Smooth muscle cell (in vitro differentiated cells): ENCODE measurements around the gene PCSK4. TPM values are rescaled to one million over a fixed set of nuclear protein-coding genes. Genes with fewer than 3 reads are reported as not detected.

Experiments
- DNase-seq: peaks from one replicate; lab custom pipeline; 2025; ENCODE audit not compliant: unreplicated experiment; lab: John Stamatoyannopoulos, UW
- H2AFZ ChIP-seq: fragments of 200-600 bp; sonication (generic); 2 replicates; pipeline ENCODE4 v1.6.0; 2016; ENCODE audit warnings: antibody characterized with exemption, low read depth, mild to moderate bottlenecking
- H3F3A ChIP-seq: fragments of 200-600 bp; sonication (generic); 2 replicates; pipeline ENCODE4 v1.6.0; 2017; ENCODE audit warnings: antibody characterized with exemption, low read depth
- H3K27ac ChIP-seq: fragments of 200-600 bp; sonication (generic); 2 replicates; pipeline ENCODE4 v1.5.1; 2016; ENCODE audit warnings: low read depth, mild to moderate bottlenecking
- H3K27me3 ChIP-seq: fragments of 200-600 bp; sonication (generic); 2 replicates; pipeline ENCODE4 v1.6.1; 2016; ENCODE audit warnings: low read depth, mild to moderate bottlenecking
- H3K36me3 ChIP-seq: fragments of 200-600 bp; sonication (generic); 2 replicates; pipeline ENCODE4 v1.5.1; 2016; ENCODE audit warnings: low read depth
- H3K4me1 ChIP-seq: fragments of 200-600 bp; sonication (generic); 2 replicates; pipeline ENCODE4 v1.5.1; 2016; ENCODE audit warnings: low read depth
- H3K4me2 ChIP-seq: fragments of 200-600 bp; sonication (generic); 2 replicates; pipeline ENCODE4 v1.6.0; 2016; ENCODE audit warnings: mild to moderate bottlenecking
- H3K4me3 ChIP-seq: fragments of 200-600 bp; sonication (generic); 2 replicates; pipeline ENCODE4 v1.5.1; 2016; ENCODE audit warnings: mild to moderate bottlenecking
- H3K79me2 ChIP-seq: fragments of 200-600 bp; sonication (generic); 2 replicates; pipeline ENCODE4 v1.6.0; 2016; ENCODE audit warnings: low read depth, mild to moderate bottlenecking
- H3K9ac ChIP-seq: fragments of 200-600 bp; sonication (generic); 2 replicates; pipeline ENCODE4 v1.6.0; 2016; ENCODE audit warnings: low read depth
- H3K9me3 ChIP-seq: fragments of 200-600 bp; sonication (generic); replicated peaks from 2 replicates; pipeline ENCODE4 v1.5.1; 2016; ENCODE audit warnings: low read depth
- H4K20me1 ChIP-seq: fragments of 200-600 bp; sonication (generic); 2 replicates; pipeline ENCODE4 v1.6.0; 2016; ENCODE audit warnings: low read depth
- WGBS: methylation state at CpG from one replicate; pipeline ENCODE4 v1.1.7; 2016; ENCODE audit warnings: low lambda C conversion rate; 5-methylcytosine and 5-hydroxymethylcytosine counted together
- polyA plus RNA-seq: library from polyadenylated mRNA; unstranded; fragments of >200 nt; fragmentation: Nextera tagmentation; extraction: Ambion mirVana; gene quantifications from 2 replicates; pipeline ENCODE4 v1.2.1, GENCODE V29; 2016
- total RNA-seq: library from RNA; depleted of rRNA; stranded (reverse); fragments of >200 nt; gene quantifications from 2 replicates; pipeline ENCODE4 v1.2.3, GENCODE V29; 2014
- TF ChIP-seq, protein P1 (sequence below): fragments of 200-600 bp; sonication (generic); IDR thresholded peaks from 2 replicates; pipeline ENCODE4 v1.5.1; 2017; ENCODE audit warnings: borderline replicate concordance, mild to moderate bottlenecking, antibody characterized with exemption; ENCODE audit not compliant: insufficient read depth, poor library complexity, severe bottlenecking

Gene PCSK4
- total and polyA plus RNA-seq, 2 experiments from 2014 or later: 1.7 to 8.7 TPM

DNA sequence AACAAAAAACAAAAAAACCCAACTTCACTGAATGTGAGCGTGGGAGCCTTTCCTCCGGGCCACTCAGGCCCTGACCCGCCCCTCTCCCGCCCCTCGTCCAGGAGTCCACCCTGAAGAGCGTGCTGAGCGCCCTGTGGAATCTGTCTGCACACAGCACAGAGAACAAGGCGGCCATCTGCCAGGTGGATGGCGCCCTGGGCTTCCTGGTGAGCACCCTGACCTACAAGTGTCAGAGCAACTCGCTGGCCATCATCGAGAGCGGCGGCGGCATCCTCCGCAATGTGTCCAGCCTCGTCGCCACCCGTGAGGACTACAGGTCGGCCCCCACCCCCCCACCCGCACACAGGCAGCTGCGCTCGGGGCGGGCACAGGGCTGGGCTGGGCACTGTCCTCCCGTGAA, 28.3 kb downstream of the PCSK4 start:
- Histone ChIP-seq H3K27ac (no peak overlapping the region), H3F3A (no peaks in the 10 kb centered on the region), H4K20me1 (peaks cover 80% of the 10 kb centered on the region), H3K27me3 (peaks cover 27% of the 10 kb centered on the region), H2AFZ (no peak overlapping the region), H3K4me3 (no peak overlapping the region), H3K9me3 (no peaks in the 10 kb centered on the region), H3K36me3 (no peaks in the 10 kb centered on the region), H3K79me2 (no peaks in the 10 kb centered on the region), H3K4me2 (no peak overlapping the region), H3K4me1 (peaks cover 6% of the 10 kb centered on the region), H3K9ac (no peak overlapping the region)
- no peak for DNase-seq
- TF ChIP-seq, protein P1, sequence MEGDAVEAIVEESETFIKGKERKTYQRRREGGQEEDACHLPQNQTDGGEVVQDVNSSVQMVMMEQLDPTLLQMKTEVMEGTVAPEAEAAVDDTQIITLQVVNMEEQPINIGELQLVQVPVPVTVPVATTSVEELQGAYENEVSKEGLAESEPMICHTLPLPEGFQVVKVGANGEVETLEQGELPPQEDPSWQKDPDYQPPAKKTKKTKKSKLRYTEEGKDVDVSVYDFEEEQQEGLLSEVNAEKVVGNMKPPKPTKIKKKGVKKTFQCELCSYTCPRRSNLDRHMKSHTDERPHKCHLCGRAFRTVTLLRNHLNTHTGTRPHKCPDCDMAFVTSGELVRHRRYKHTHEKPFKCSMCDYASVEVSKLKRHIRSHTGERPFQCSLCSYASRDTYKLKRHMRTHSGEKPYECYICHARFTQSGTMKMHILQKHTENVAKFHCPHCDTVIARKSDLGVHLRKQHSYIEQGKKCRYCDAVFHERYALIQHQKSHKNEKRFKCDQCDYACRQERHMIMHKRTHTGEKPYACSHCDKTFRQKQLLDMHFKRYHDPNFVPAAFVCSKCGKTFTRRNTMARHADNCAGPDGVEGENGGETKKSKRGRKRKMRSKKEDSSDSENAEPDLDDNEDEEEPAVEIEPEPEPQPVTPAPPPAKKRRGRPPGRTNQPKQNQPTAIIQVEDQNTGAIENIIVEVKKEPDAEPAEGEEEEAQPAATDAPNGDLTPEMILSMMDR: no peak
- WGBS: 93% methylated on average over 23 of the region's 24 CpGs

DNA sequence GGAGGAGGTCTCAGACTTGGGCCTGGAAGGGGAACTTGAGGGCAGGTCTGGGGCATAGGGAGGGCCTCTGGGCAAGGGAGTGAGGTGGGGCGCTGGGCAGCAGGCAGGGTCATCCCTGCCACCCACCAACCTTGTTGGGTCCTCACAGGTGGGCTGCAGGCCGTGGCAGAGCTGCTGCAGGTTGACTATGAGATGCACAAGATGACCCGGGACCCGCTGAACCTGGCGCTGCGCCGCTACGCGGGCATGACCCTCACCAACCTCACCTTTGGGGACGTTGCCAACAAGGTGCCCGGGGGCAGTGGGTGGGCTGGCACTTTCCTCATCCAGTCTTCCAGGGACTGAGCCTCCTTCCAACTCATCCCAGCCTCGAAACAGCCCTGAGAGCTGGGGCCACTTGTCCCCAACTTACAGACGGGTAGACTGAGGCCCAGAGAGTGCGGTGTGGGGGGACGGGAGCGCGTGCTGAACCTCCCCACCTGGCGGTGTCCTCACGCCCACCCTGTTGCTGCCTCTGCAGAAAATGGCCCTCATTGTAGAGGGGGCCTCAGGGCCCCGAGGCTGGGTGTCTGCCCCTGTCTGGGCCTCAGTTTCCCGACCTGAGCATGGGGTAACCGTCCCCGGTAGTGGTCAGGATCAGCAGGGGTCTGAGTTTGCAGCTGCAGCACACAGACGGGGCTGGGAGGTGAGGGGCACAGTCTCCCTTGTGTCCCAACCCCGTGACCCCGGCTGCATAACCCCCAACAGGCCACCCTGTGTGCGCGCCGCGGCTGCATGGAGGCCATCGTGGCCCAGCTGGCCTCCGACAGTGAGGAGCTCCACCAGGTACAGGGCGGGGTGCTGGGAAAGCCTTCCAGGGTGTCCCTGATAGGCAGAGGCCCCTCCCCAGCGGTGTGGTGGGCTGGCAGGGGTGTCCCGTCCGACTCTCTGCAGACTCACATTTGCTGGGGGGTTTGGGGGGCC, 29.8 kb downstream of the PCSK4 start:
- Histone ChIP-seq H3F3A (no peaks in the 10 kb centered on the region), H3K4me3 (no peak overlapping the region)
- 94% methylated on average over 35 of the region's 36 CpGs for WGBS

DNA sequence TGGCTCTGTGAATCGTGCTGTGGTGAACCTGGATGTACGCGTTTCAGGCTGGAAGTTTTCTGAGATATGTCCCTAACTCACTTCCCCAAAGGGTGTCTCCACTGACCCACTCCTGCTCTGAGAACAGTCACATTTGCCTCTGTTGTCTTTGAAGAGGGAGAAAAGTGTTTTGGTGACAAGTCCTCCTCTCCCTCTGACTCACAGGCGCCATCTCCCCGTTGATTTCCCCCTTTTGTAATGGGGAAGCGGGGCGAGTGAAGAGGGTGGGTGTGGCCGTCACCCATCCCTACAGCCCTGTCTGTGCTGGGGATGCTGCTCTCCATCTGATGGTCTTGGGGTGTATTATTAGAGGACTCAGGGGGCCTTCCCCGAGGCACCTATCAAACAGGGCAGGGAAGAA, 30.7 kb downstream of the PCSK4 start:
- no peak for DNase-seq
- no peaks in the 10 kb centered on the region for H3K9me3 ChIP-seq
- no peaks in the 10 kb centered on the region for H3F3A ChIP-seq
- TF ChIP-seq, protein P1: no peak
- no peaks in the 10 kb centered on the region for H3K4me1 ChIP-seq
- no peaks in the 10 kb centered on the region for H3K79me2 ChIP-seq
- H3K9ac ChIP-seq: no peak overlapping the region
- whole genome bisulfite sequencing: 82% methylated on average over 9 of the region's 9 CpGs
- H3K27ac ChIP-seq: no peak overlapping the region
- H4K20me1 ChIP-seq: peaks cover 56% of the 10 kb centered on the region
- no peak overlapping the region for H3K4me2 ChIP-seq
- H3K27me3 ChIP-seq: peaks cover 22% of the 10 kb centered on the region
- H3K36me3 ChIP-seq: no peaks in the 10 kb centered on the region
- no peak overlapping the region for H3K4me3 ChIP-seq
- H2AFZ ChIP-seq: no peak overlapping the region

More for the DNA sequence above, 29.8 kb downstream of the PCSK4 start:
- H4K20me1 ChIP-seq: peaks cover 64% of the 10 kb centered on the region
- no peaks in the 10 kb centered on the region for H3K9me3 ChIP-seq
- H3K79me2 ChIP-seq: no peaks in the 10 kb centered on the region
- TF ChIP-seq, protein P1: no peak
- no peak overlapping the region for H3K4me2 ChIP-seq
- DNase-seq: no peak
- no peak overlapping the region for H3K9ac ChIP-seq
- H3K27me3 ChIP-seq: peaks cover 20% of the 10 kb centered on the region
- H3K4me1 ChIP-seq: no peaks in the 10 kb centered on the region
- no peak overlapping the region for H2AFZ ChIP-seq
- no peak overlapping the region for H3K27ac ChIP-seq
- H3K36me3 ChIP-seq: no peaks in the 10 kb centered on the region
